ENCODE data around the gene HOTAIR. TPM values are rescaled to one million over a fixed set of nuclear protein-coding genes. Genes with fewer than 3 reads are reported as not detected.

The HOTAIR gene
- total and polyA plus RNA-seq, 4 donors = not detected

GRCh38 chr12:54017878-54018467, 43.2 kb upstream of the HOTAIR start (continued):
- TF ChIP-seq ZBTB33 (IDR thresholded peaks at IDR 0.05) (no peak), SP1 (IDR thresholded peaks at IDR 0.05) (no peak), RXRA (IDR thresholded peaks at IDR 0.05) (no peak), EGR1 (IDR thresholded peaks at IDR 0.05; ENCODE audit: low read depth in 2 of 2) (no peak), RAD21 (IDR thresholded peaks at IDR 0.05) (no peak), HNF4A (conservative IDR thresholded peaks at IDR 0.05) (no peak), YY1 (IDR thresholded peaks at IDR 0.05) (no peak), HNF4G (IDR thresholded peaks at IDR 0.05) (no peak), MAX (IDR thresholded peaks at IDR 0.05) (no peak)

- no peak overlapping the region for H3K9ac ChIP-seq (ENCODE audit: low read depth in 1 of 2, low read length in 2 of 2)
- no peaks in the 10 kb centered on the region for H3K36me3 ChIP-seq (ENCODE audit: control insufficient read depth in 4 of 4, insufficient read depth in 3 of 4, low read depth in 1 of 4, low read length in 3 of 4)
- peaks cover 0 to 5% (median 0%) of the 10 kb centered on the region in 4 donors for H3K9me3 ChIP-seq (ENCODE audit: control insufficient read depth in 4 of 4, low read length in 3 of 4)
- no peak for DNase-seq (ENCODE audit: low spot score)
- no peak overlapping the region for H3K27ac ChIP-seq (ENCODE audit: low read depth in 1 of 2, low read length in 2 of 2)
- peaks cover 6 to 60% (median 20%) of the 10 kb centered on the region in 4 donors for H3K27me3 ChIP-seq (ENCODE audit: control insufficient read depth in 4 of 4, insufficient read depth in 4 of 4, low read length in 3 of 4)
- 8% methylated on average over 24 of the region's 24 CpGs for WGBS
- H3K4me3 ChIP-seq (ENCODE audit: low read depth in 1 of 3, low read length in 3 of 3) = peak overlapping the region in 2 of 3 donors; percentile 39 to 54
- TF ChIP-seq RXRA (IDR thresholded peaks at IDR 0.05) (no peak), ATF3 (IDR thresholded peaks at IDR 0.05) (no peak), HNF4A (conservative IDR thresholded peaks at IDR 0.05) (no peak), FOXA2 (IDR thresholded peaks at IDR 0.05) (no peak), NR2F2 (IDR thresholded peaks at IDR 0.05) (no peak), RAD21 (IDR thresholded peaks at IDR 0.05) (no peak), SP1 (IDR thresholded peaks at IDR 0.05) (no peak), FOXA1 (IDR thresholded peaks at IDR 0.05) (no peak), TAF1 (conservative IDR thresholded peaks at IDR 0.05) (no peak), MAX (IDR thresholded peaks at IDR 0.05) (no peak)
- peaks cover 3 to 16% (median 11%) of the 10 kb centered on the region in 4 donors for H3K4me1 ChIP-seq (ENCODE audit: control insufficient read depth in 4 of 4, insufficient read depth in 4 of 4, low read length in 3 of 4)
Measured at GRCh38 chr12:54017027-54017788, 42.5 kb upstream of the HOTAIR start.

- no peaks in the 10 kb centered on the region for H3K36me3 ChIP-seq (ENCODE audit: control insufficient read depth in 4 of 4, insufficient read depth in 3 of 4, low read depth in 1 of 4, low read length in 3 of 4)
- no peak for DNase-seq (ENCODE audit: low spot score)
- peaks cover 3 to 16% (median 11%) of the 10 kb centered on the region in 4 donors for H3K4me1 ChIP-seq (ENCODE audit: control insufficient read depth in 4 of 4, insufficient read depth in 4 of 4, low read length in 3 of 4)
- H3K27ac ChIP-seq (ENCODE audit: low read depth in 1 of 2, low read length in 2 of 2) = no peak overlapping the region
- TF ChIP-seq MAX (IDR thresholded peaks at IDR 0.05) = no peak
- TF ChIP-seq EGR1 (IDR thresholded peaks at IDR 0.05; ENCODE audit: low read depth in 2 of 2) = no peak
- TF ChIP-seq ZBTB33 (IDR thresholded peaks at IDR 0.05) = no peak
- TF ChIP-seq SP1 (IDR thresholded peaks at IDR 0.05) = no peak
- no peak for TF ChIP-seq RAD21 (IDR thresholded peaks at IDR 0.05)
- TF ChIP-seq JUND (IDR thresholded peaks at IDR 0.05) = no peak
- no peak for TF ChIP-seq ATF3 (IDR thresholded peaks at IDR 0.05)
- no peak for TF ChIP-seq YY1 (IDR thresholded peaks at IDR 0.05)
- TF ChIP-seq NR2F2 (IDR thresholded peaks at IDR 0.05) = no peak
- no peak for TF ChIP-seq TAF1 (conservative IDR thresholded peaks at IDR 0.05)
- no peak for TF ChIP-seq HNF4G (IDR thresholded peaks at IDR 0.05)
- no peak for TF ChIP-seq REST (IDR thresholded peaks at IDR 0.05)
- no peak for TF ChIP-seq HNF4A (conservative IDR thresholded peaks at IDR 0.05)
- TF ChIP-seq GABPA (IDR thresholded peaks at IDR 0.05 in 1 of 2, conservative IDR thresholded peaks at IDR 0.05 in 1 of 2) = no peak
- TF ChIP-seq RXRA (IDR thresholded peaks at IDR 0.05) = no peak
- no peak for TF ChIP-seq FOXA1 (IDR thresholded peaks at IDR 0.05)
- 5% methylated on average over 25 of the region's 25 CpGs for WGBS
- peaks cover 0 to 5% (median 0%) of the 10 kb centered on the region in 4 donors for H3K9me3 ChIP-seq (ENCODE audit: control insufficient read depth in 4 of 4, low read length in 3 of 4)
- H3K4me3 ChIP-seq (ENCODE audit: low read depth in 1 of 3, low read length in 3 of 3) = no peak overlapping the region
- H3K9ac ChIP-seq (ENCODE audit: low read depth in 1 of 2, low read length in 2 of 2) = no peak overlapping the region
- H3K27me3 ChIP-seq (ENCODE audit: control insufficient read depth in 4 of 4, insufficient read depth in 4 of 4, low read length in 3 of 4) = peaks cover 6 to 57% (median 18%) of the 10 kb centered on the region in 4 donors
Measured at GRCh38 chr12:54016478-54016964, 41.8 kb upstream of the HOTAIR start.
